K562 (cell line): ENCODE measurements around the gene RNASE7. TPM values are rescaled to one million over a fixed set of nuclear protein-coding genes. Genes with fewer than 3 reads are reported as not detected.

Experiments used
- ATAC-seq: fragments of 200-7000 bp; cut with Tn5 transposase; 3 replicates; pipeline ENCODE4 v1.9.1; 2020; ENCODE audit warnings: moderate library complexity
- BruUV-seq: library from RNA; stranded (reverse); fragments of 400-500 nt; replicated peaks from 2 replicates; lab custom pipeline; 2021; lab: Mats Ljungman, UMichigan
- CTCF ChIA-PET: fragments of 300-600 bp; formaldehyde crosslinking; extraction: SDS; loops from one replicate; lab custom pipeline; 2021; ENCODE audit warnings: low intra/inter-chr PET ratio; lab: Yijun Ruan, JAX
- POLR2A ChIA-PET: fragments of 300-600, 350-650 bp; sonication (Branson Sonifier 250); formaldehyde crosslinking; extraction: SDS; loops from one replicate; lab custom pipeline; 2021; ENCODE audit warnings: antibody characterized with exemption, inconsistent platforms; lab: Yijun Ruan, JAX
- DNase-seq, 4 experiments: peaks; one replicate each; pipeline versions ENCODE4 v3.0.0 to v3.0.0-alpha.2; 2011 to 2018; ENCODE audit warnings: low spot score in 3 of 4, mixed read lengths in 3 of 4; ENCODE audit errors: extremely low read depth in 1 of 4
- FAIRE-seq: peaks from 2 replicates; lab custom pipeline; 2011; peaks lifted over from hg19 to GRCh38; lab: Jason Lieb, UNC
- H2AFZ ChIP-seq: 2 replicates; pipeline ENCODE4 v1.6.0; 2011; ENCODE audit warnings: low read depth, low read length, control low read depth, inconsistent platforms
- H3K27ac ChIP-seq: fragments of 200-600 bp; 3 replicates; pipeline ENCODE4 v1.8.0; 2011; ENCODE audit warnings: low read depth, mild to moderate bottlenecking, control low read depth, inconsistent platforms, low read length, moderate library complexity, mixed read lengths; ENCODE audit errors: extremely low read depth
- H3K27me3 ChIP-seq, 2 experiments: fragments of 300-600 bp in 1 of 2; 2 replicates in 1 of 2; 3 replicates in 1 of 2; pipeline versions ENCODE4 v1.6.0 to v1.8.0; 2011; ENCODE audit warnings: inconsistent platforms in 2 of 2, low read length in 2 of 2, mild to moderate bottlenecking in 1 of 2, mixed read lengths in 1 of 2, moderate library complexity in 1 of 2; ENCODE audit not compliant: control insufficient read depth in 2 of 2, insufficient read depth in 2 of 2
- H3K36me3 ChIP-seq: fragments of 300-600 bp; 3 replicates; pipeline ENCODE4 v1.8.0; 2011; ENCODE audit warnings: mild to moderate bottlenecking, low read length, inconsistent platforms; ENCODE audit not compliant: control insufficient read depth, insufficient read depth
- H3K4me1 ChIP-seq, 2 experiments: fragments of 200-600 bp in 1 of 2; replicated peaks in 1 of 2; 2 replicates in 1 of 2; 3 replicates in 1 of 2; pipeline versions ENCODE4 v1.5.1 to v1.8.0; 2011; ENCODE audit warnings: inconsistent platforms in 2 of 2, low read length in 2 of 2, mild to moderate bottlenecking in 1 of 2, mixed read lengths in 1 of 2, moderate library complexity in 1 of 2; ENCODE audit not compliant: control insufficient read depth in 2 of 2, insufficient read depth in 2 of 2
- H3K4me2 ChIP-seq: 2 replicates; pipeline ENCODE4 v1.6.1; 2011; ENCODE audit warnings: low read length, control low read depth, inconsistent platforms, mixed read lengths; ENCODE audit not compliant: insufficient read depth
- H3K4me3 ChIP-seq: fragments of 200-600 bp; sonication (generic), shearing (Covaris generic); 2 replicates; pipeline ENCODE4 v1.5.1; 2016; ENCODE audit warnings: control low read depth, inconsistent platforms
- H3K79me2 ChIP-seq: fragments of 200-600 bp; 3 replicates; pipeline ENCODE4 v1.8.0; 2011; ENCODE audit warnings: low read length, inconsistent platforms; ENCODE audit not compliant: control insufficient read depth, insufficient read depth
- H3K9ac ChIP-seq, 2 experiments: 2 replicates each; pipeline versions ENCODE4 v1.6.0 to v1.6.1; 2011; ENCODE audit warnings: low read depth in 2 of 2, low read length in 2 of 2, control low read depth in 1 of 2, inconsistent platforms in 1 of 2, mild to moderate bottlenecking in 1 of 2, mixed read lengths in 1 of 2; ENCODE audit not compliant: insufficient read depth in 1 of 2
- H3K9me1 ChIP-seq: one replicate; pipeline ENCODE4 v1.6.0; 2011; ENCODE audit warnings: inconsistent platforms, mild to moderate bottlenecking, low read length, moderate library complexity; ENCODE audit not compliant: control insufficient read depth, insufficient read depth
- H3K9me3 ChIP-seq: replicated peaks from 2 replicates; pipeline ENCODE4 v1.5.1; 2011; ENCODE audit warnings: low read depth, low read length, inconsistent platforms; ENCODE audit not compliant: control insufficient read depth, insufficient read depth
- H4K20me1 ChIP-seq: replicated peaks from 2 replicates; pipeline ENCODE4 v1.6.1; 2011; ENCODE audit warnings: low read length, inconsistent platforms, mixed read lengths; ENCODE audit not compliant: control insufficient read depth, insufficient read depth
- BHLHE40 ChIP-seq: IDR thresholded peaks from 2 replicates; pipeline ENCODE4 v1.6.1; 2011; ENCODE audit warnings: low read length, improper control_type of control experiment
- EGR1 ChIP-seq: fragments of 450-650 bp; conservative IDR thresholded peaks from 2 replicates; pipeline ENCODE4 v1.6.1; 2017; ENCODE audit warnings: mild to moderate bottlenecking
- ETV5 ChIP-seq: sonication (generic); formaldehyde crosslinking; IDR thresholded peaks from 2 replicates; pipeline ENCODE4 v1.4.0; 2020; ENCODE audit warnings: low read depth, mild to moderate bottlenecking, missing genetic modification reagents
- HMGN3 ChIP-seq: IDR thresholded peaks from 2 replicates; pipeline ENCODE4 v1.6.1; 2011; ENCODE audit warnings: borderline replicate concordance, low read depth, mild to moderate bottlenecking, mixed read lengths, low read length; ENCODE audit not compliant: insufficient read length; ENCODE audit errors: extremely low read depth
- MBD2 ChIP-seq: sonication (generic); IDR thresholded peaks from 2 replicates; pipeline ENCODE4 v1.6.1; 2016; ENCODE audit warnings: low read depth, borderline replicate concordance
- SLC30A9 ChIP-seq: fragments of 250-450 bp; sonication (Bioruptor Pico); IDR thresholded peaks from 2 replicates; pipeline ENCODE4 v1.8.0; 2022; ENCODE audit warnings: mild to moderate bottlenecking, moderate library complexity
- TARDBP ChIP-seq: fragments of 450-650 bp; IDR thresholded peaks from 2 replicates; pipeline ENCODE4 v1.6.1; 2016
- ZNF24 ChIP-seq: fragments of 450-650 bp; IDR thresholded peaks from 2 replicates; pipeline ENCODE4 v1.6.1; 2016
- ZNF589 ChIP-seq: fragments of 200-800 bp; sonication (Bioruptor generic); IDR thresholded peaks from 2 replicates; pipeline ENCODE4 v1.6.1; 2016; ENCODE audit warnings: low read depth, missing genetic modification characterization, missing compliant biosample characterization
- WGBS: fragments of 100-300 bp; shearing (Covaris generic); methylation state at CpG from one replicate; pipeline ENCODE4 v1.1.6; 2016; ENCODE audit warnings: low coverage, mixed read lengths; ENCODE audit not compliant: insufficient coverage; ENCODE audit errors: missing lambda C conversion rate; 5-methylcytosine and 5-hydroxymethylcytosine counted together
- in situ Hi-C: fragments of 300-500 bp; cut with MboI; formaldehyde crosslinking; loops from 4 replicates; pipeline ENCODE4 v1.15.0; 2018; ENCODE audit warnings: inconsistent platforms, mixed read lengths
- intact Hi-C: fragments of 100-400 bp; cut with micrococcal nuclease; formaldehyde crosslinking; loops from 2 replicates; pipeline ENCODE4 v1.14.2; 2022
- polyA plus RNA-seq, 8 experiments: library from polyadenylated mRNA; depleted of rRNA in 4 of 8; stranded (reverse) in 5 of 8; unstranded in 3 of 8; fragments of >200 nt; fragmentation: Nextera tagmentation in 2 of 8; fragmentation: Illumina TruSeq in 1 of 8; extraction: Ambion mirVana in 2 of 8; extraction: Trizol in 1 of 8; gene quantifications; 2 replicates each; pipeline versions ENCODE4 v1.2.1 to v1.2.3, GENCODE V29; 2011 to 2014; ENCODE audit warnings: inconsistent platforms in 1 of 8, missing spikeins in 1 of 8
- total RNA-seq, 7 experiments: library from RNA; depleted of rRNA in 6 of 7; stranded (reverse); fragments of >200 nt in 6 of 7; fragmentation: Illumina TruSeq in 2 of 7; extraction: Trizol in 2 of 7; gene quantifications; 2 replicates each; pipeline versions ENCODE4 v1.2.1 to v1.2.3, GENCODE V29; 2011 to 2021; ENCODE audit warnings: low replicate concordance in 1 of 7
- TF ChIP-seq, protein P1 (sequence below), 2 experiments: fragments of 450-650 bp in 1 of 2; sonication (generic) in 1 of 2; formaldehyde crosslinking in 1 of 2; IDR thresholded peaks; 2 replicates each; pipeline versions ENCODE4 v1.7.1 to v1.9.0; 2016 to 2022; ENCODE audit warnings: inconsistent platforms in 1 of 2, mild to moderate bottlenecking in 1 of 2, missing genetic modification reagents in 1 of 2
- TF ChIP-seq, protein P2 (sequence below): fragments of 450-650 bp; IDR thresholded peaks from 2 replicates; pipeline ENCODE4 v1.6.1; 2016

Gene RNASE7
- total and polyA plus RNA-seq, 9 of the 15 experiments (the other 6 are each of a cell fraction or from before 2014, with no cell fraction given), result not detected

DNA sequence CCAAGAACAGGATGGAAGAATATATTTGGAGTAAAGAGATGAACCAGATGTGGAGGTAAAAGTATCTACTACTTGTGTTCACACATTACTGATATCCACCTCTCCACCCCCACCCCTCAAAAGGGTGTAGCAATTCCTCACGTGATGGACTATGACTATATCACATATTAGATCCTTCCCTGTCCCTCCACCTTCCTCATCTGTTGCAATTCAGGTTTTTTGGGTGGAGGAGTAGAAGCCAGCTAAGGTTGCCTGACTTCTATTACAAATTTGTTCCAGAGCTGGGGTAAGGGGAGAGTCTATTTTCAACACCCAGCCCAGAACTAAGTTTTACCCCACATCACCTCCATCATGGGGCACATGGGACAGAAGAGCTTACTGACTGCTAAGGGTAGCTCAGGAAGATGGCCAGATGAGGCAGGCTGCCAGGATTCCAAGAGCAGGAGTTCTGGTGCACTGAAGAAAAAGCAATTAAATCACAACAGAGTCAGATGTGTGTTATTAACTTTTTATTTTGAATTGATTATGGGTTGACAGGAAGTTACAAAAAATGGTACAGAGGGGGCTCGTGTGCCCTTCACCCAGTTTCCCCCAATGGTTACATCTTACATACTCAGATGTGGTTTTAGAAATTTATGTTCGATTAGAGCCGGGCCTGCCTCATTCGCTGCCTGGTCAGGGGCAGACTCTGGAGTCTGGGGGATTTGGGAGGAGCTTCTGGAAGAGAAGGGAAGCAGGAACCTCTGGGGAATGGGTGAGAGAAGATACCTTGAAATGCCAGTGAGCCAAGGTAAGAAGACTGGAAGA lies 9.6 kb upstream of the RNASE7 start:
- Histone ChIP-seq H3K9ac (no peak overlapping the region; a peak in 1 of 4 replicates), H3K27me3 (no peaks in the 10 kb centered on the region), H3K27ac (no peak overlapping the region), H3K9me1 (no peaks in the 10 kb centered on the region), H3K9me3 (no peaks in the 10 kb centered on the region), H4K20me1 (no peaks in the 10 kb centered on the region), H2AFZ (no peak overlapping the region), H3K36me3 (no peaks in the 10 kb centered on the region), H3K4me1 (peaks cover 0 to 9% of the 10 kb centered on the region in 2 experiments; a peak in 3 of 5 replicates), H3K4me3 (no peak overlapping the region), H3K79me2 (no peaks in the 10 kb centered on the region), H3K4me2 (no peak overlapping the region)
- intact Hi-C loops, result no loop called here
- FAIRE-seq (no peak), ATAC-seq (no peak), DNase-seq (no peak)
- ChIA-PET POLR2A (interaction anchor here (0.6 to 1.3 kb wide), 2 partner anchors 13 to 1220 kb away, joined by 3 read pairs; no protein-coding TSS in a partner anchor), CTCF (no interaction called here)
- BruUV-seq, result no TSS peak
- in situ Hi-C loops, result no loop called here
- WGBS, result 28% methylated on average over 5 of the region's 5 CpGs
- TF ChIP-seq EGR1, result no peak
- no peak for TF ChIP-seq TARDBP
- no peak for TF ChIP-seq HMGN3
- no peak for TF ChIP-seq MBD2
- TF ChIP-seq, protein P1, sequence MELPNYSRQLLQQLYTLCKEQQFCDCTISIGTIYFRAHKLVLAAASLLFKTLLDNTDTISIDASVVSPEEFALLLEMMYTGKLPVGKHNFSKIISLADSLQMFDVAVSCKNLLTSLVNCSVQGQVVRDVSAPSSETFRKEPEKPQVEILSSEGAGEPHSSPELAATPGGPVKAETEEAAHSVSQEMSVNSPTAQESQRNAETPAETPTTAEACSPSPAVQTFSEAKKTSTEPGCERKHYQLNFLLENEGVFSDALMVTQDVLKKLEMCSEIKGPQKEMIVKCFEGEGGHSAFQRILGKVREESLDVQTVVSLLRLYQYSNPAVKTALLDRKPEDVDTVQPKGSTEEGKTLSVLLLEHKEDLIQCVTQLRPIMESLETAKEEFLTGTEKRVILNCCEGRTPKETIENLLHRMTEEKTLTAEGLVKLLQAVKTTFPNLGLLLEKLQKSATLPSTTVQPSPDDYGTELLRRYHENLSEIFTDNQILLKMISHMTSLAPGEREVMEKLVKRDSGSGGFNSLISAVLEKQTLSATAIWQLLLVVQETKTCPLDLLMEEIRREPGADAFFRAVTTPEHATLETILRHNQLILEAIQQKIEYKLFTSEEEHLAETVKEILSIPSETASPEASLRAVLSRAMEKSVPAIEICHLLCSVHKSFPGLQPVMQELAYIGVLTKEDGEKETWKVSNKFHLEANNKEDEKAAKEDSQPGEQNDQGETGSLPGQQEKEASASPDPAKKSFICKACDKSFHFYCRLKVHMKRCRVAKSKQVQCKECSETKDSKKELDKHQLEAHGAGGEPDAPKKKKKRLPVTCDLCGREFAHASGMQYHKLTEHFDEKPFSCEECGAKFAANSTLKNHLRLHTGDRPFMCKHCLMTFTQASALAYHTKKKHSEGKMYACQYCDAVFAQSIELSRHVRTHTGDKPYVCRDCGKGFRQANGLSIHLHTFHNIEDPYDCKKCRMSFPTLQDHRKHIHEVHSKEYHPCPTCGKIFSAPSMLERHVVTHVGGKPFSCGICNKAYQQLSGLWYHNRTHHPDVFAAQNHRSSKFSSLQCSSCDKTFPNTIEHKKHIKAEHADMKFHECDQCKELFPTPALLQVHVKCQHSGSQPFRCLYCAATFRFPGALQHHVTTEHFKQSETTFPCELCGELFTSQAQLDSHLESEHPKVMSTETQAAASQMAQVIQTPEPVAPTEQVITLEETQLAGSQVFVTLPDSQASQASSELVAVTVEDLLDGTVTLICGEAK (IDR thresholded peaks at IDR 0.05), result no peak
- TF ChIP-seq, protein P1 (CRISPR knock-in tag; IDR thresholded peaks at IDR 0.05), result no peak
- TF ChIP-seq ETV5 (CRISPR knock-in tag), result no peak
- TF ChIP-seq ZNF24, result no peak
- TF ChIP-seq BHLHE40, result no peak
- TF ChIP-seq ZNF589 (CRISPR knock-in tag), result no peak
- TF ChIP-seq, protein P2, sequence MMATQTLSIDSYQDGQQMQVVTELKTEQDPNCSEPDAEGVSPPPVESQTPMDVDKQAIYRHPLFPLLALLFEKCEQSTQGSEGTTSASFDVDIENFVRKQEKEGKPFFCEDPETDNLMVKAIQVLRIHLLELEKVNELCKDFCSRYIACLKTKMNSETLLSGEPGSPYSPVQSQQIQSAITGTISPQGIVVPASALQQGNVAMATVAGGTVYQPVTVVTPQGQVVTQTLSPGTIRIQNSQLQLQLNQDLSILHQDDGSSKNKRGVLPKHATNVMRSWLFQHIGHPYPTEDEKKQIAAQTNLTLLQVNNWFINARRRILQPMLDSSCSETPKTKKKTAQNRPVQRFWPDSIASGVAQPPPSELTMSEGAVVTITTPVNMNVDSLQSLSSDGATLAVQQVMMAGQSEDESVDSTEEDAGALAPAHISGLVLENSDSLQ, result no peak
- no peak for TF ChIP-seq SLC30A9 (CRISPR knock-in tag)
